Chondrocyte (in vitro differentiated cells): ENCODE results near the gene SLC35A2. TPM values are rescaled to one million over a fixed set of nuclear protein-coding genes. Genes with fewer than 3 reads are reported as not detected.

Experiments
- DNase-seq: peaks from one replicate; pipeline ENCODE4 v3.0.0; 2021; ENCODE audit warnings: mixed read lengths, low spot score
- H3K27ac Mint-ChIP-seq: one replicate; pipeline ENCODE4 v1.8.0; 2021; ENCODE audit warnings: mild to moderate bottlenecking, moderate library complexity, mixed read lengths; ENCODE audit not compliant: unreplicated experiment
- H3K27me3 Mint-ChIP-seq: 2 replicates; pipeline ENCODE4 v1.8.0; 2021; ENCODE audit warnings: low read depth, mixed read lengths
- H3K36me3 Mint-ChIP-seq: 2 replicates; pipeline ENCODE4 v1.8.0; 2021; ENCODE audit warnings: low read depth, mixed read lengths
- H3K4me1 Mint-ChIP-seq: 2 replicates; pipeline ENCODE4 v1.8.0; 2021; ENCODE audit warnings: low read depth, mild to moderate bottlenecking, mixed read lengths
- H3K4me3 Mint-ChIP-seq: one replicate; pipeline ENCODE4 v1.8.0; 2021; ENCODE audit warnings: mild to moderate bottlenecking, moderate library complexity, mixed read lengths; ENCODE audit not compliant: unreplicated experiment
- H3K9me3 Mint-ChIP-seq: 2 replicates; pipeline ENCODE4 v1.8.0; 2021; ENCODE audit warnings: low read depth, mixed read lengths
- long read RNA-seq: library from polyadenylated mRNA; stranded (forward); transcript quantifications from one replicate; pipeline ENCODE4 v2.0.0, GENCODE V29; 2021
- total RNA-seq: library from RNA; stranded (reverse); gene quantifications from 3 replicates; pipeline ENCODE4 v1.2.1, GENCODE V29; 2021
- TF ChIP-seq, protein P1 (sequence below): fragments of 200-600 bp; sonication (generic); IDR thresholded peaks from 2 replicates; pipeline ENCODE4 v1.5.0; 2021; ENCODE audit warnings: antibody characterized with exemption, mild to moderate bottlenecking, moderate library complexity

Gene SLC35A2
- total RNA-seq = 32.3 to 39.2 TPM (median 38.9 TPM) in 3 replicates
- long read RNA-seq, transcript SLC35A2-202 (3 exons, 903 nt) = minor isoform, 6 of 67 reads
- long read RNA-seq, transcript SLC35A2-204 (4 exons, 3,047 nt) = major isoform, 36 of 67 reads
- long read RNA-seq, transcript SLC35A2-205 (5 exons, 865 nt) = minor isoform, 6 of 67 reads
- long read RNA-seq, transcript SLC35A2-201 (5 exons, 1,672 nt) = minor isoform, 8 of 67 reads
- long read RNA-seq, partial matches to known transcripts = 0 of 67 reads
- long read RNA-seq, other reads (novel, unspliced or antisense) = 5 of 67 reads

- no peaks in the 10 kb centered on the region for H3K9me3 Mint-ChIP-seq
- peaks cover 13% of the 10 kb centered on the region for H3K4me1 Mint-ChIP-seq
These were observed at the start of gene SLC35A2 for GRCh38 chrX:48911412-48912182. Gene SLC35A2, minus strand, starts transcription at chrX:48911646. Its CDS starts 10 bp downstream, at chrX:48911636.

DNA sequence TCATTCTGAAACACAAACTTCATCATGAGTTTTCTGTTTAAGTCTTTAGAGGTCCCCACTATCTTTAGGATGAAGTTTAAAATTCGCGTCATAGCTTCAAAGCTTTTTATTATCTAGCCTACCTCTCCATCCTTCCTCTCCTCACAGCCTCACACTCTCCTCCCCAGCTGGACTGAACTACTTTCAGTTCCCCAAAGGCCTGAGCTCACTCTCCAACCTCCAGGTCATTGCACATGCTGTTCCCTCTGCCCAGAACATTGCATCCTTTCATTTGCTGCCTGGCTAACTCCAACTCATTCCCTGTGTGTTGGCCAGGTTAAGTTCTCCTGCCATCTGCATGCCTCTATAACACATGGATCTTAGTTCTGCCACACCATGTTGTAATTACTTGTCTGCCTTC is 48.8 kb upstream of the SLC35A2 start:
- Mint-ChIP-seq H3K4me3 (no peak overlapping the region), H3K27ac (no peak overlapping the region), H3K4me1 (peaks cover 14% of the 10 kb centered on the region), H3K27me3 (no peaks in the 10 kb centered on the region), H3K36me3 (no peaks in the 10 kb centered on the region), H3K9me3 (no peaks in the 10 kb centered on the region)
- no peak for DNase-seq
- TF ChIP-seq, protein P1, sequence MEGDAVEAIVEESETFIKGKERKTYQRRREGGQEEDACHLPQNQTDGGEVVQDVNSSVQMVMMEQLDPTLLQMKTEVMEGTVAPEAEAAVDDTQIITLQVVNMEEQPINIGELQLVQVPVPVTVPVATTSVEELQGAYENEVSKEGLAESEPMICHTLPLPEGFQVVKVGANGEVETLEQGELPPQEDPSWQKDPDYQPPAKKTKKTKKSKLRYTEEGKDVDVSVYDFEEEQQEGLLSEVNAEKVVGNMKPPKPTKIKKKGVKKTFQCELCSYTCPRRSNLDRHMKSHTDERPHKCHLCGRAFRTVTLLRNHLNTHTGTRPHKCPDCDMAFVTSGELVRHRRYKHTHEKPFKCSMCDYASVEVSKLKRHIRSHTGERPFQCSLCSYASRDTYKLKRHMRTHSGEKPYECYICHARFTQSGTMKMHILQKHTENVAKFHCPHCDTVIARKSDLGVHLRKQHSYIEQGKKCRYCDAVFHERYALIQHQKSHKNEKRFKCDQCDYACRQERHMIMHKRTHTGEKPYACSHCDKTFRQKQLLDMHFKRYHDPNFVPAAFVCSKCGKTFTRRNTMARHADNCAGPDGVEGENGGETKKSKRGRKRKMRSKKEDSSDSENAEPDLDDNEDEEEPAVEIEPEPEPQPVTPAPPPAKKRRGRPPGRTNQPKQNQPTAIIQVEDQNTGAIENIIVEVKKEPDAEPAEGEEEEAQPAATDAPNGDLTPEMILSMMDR = no peak

More at GRCh38 chrX:48911412-48912182, at the start of gene SLC35A2:
- TF ChIP-seq, protein P1 = no peak
- H3K27me3 Mint-ChIP-seq = no peaks in the 10 kb centered on the region
- peaks cover 6% of the 10 kb centered on the region for H3K36me3 Mint-ChIP-seq
- peak within 1 kb of the TSS; percentile 81 for H3K27ac Mint-ChIP-seq
- peak within 1 kb of the TSS; percentile 89 for H3K4me3 Mint-ChIP-seq
- DNase-seq = no peak

DNA sequence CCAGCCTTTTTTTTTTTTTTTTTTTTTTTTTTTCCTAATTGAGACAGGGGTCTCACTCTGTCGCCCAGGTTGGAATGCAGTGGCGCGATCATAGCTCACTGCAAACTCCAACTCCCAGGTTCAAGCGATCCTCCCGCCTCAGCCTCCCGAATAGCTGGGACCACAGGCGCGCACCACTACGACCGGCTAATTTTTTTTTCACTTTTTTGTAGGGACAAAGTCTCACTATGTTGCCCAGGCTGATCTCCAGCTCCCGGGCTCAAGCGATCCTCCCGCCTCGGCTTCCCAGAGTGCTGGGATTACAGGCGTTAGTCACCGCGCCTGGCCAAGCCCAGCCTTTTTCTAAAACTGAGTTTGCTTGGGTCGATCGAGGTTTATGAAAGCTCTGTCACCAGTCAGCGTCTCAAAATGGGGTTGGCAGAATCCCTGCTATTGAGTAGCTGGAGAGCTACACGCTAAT is 47.2 kb upstream of the SLC35A2 start:
- DNase-seq = no peak
- Mint-ChIP-seq H3K4me1 (peaks cover 26% of the 10 kb centered on the region), H3K27ac (peak overlapping the region; percentile 100), H3K9me3 (peaks cover 5% of the 10 kb centered on the region), H3K36me3 (no peaks in the 10 kb centered on the region), H3K27me3 (no peaks in the 10 kb centered on the region), H3K4me3 (peak overlapping the region; percentile 99)
- TF ChIP-seq, protein P1 = no peak

- peak; percentile 98 for DNase-seq
- no peaks in the 10 kb centered on the region for H3K36me3 Mint-ChIP-seq
- H3K27me3 Mint-ChIP-seq = no peaks in the 10 kb centered on the region
- H3K27ac Mint-ChIP-seq = peak overlapping the region; percentile 100
- H3K9me3 Mint-ChIP-seq = peaks cover 5% of the 10 kb centered on the region
- peak overlapping the region; percentile 99 for H3K4me3 Mint-ChIP-seq
- TF ChIP-seq, protein P1 = no peak
- peaks cover 31% of the 10 kb centered on the region for H3K4me1 Mint-ChIP-seq
These were observed 46.6 kb upstream of the SLC35A2 start for GRCh38 chrX:48957827-48958634.

DNA sequence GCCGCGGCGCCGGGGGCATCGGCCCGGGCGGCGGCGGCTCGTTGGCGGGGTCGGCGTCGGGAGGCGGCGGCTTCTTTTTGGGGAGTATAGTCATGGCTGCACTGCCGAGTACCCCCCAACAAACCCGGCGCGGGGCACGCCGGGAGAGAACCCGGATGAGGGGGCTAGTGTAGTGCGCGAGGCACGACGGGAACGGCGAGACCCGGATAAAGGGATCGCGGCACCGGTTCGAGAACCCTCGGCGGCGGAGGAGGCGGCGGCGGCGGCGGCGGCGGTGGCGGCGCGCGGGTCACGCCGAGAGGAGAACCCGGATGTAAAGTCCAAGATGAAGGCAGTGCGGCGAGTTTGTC is 46.0 kb upstream of the SLC35A2 start, which contains the start of gene OTUD5:
Gene OTUD5 (minus strand): TSS at position 131 of the 350 bp plus-strand sequence. CDS start 37 bp downstream, at position 94.
- H3K4me1 Mint-ChIP-seq = peaks cover 31% of the 10 kb centered on the region
- no peak for DNase-seq
- peaks cover 5% of the 10 kb centered on the region for H3K9me3 Mint-ChIP-seq
- no peaks in the 10 kb centered on the region for H3K27me3 Mint-ChIP-seq
- TF ChIP-seq, protein P1 = no peak
- H3K4me3 Mint-ChIP-seq = peak within 1 kb of the TSS; percentile 99
- peak within 1 kb of the TSS; percentile 100 for H3K27ac Mint-ChIP-seq
- H3K36me3 Mint-ChIP-seq = no peaks in the 10 kb centered on the region
